NB4 (cell line): ENCODE results near the gene SCGB3A2.

ENCODE experiments used
- DNase-seq: peaks from one replicate; pipeline ENCODE4 v3.0.0; 2010; ENCODE audit warnings: low read depth
- H3K4me3 ChIP-seq: one replicate; pipeline ENCODE4 v1.5.1; 2011; ENCODE audit warnings: mild to moderate bottlenecking, low read depth, low read length, moderate library complexity
- CTCF ChIP-seq: IDR thresholded peaks from one replicate; pipeline ENCODE4 v1.5.1; 2012; ENCODE audit warnings: low read depth, low read length
- MYC ChIP-seq: IDR thresholded peaks from 2 replicates; pipeline ENCODE4 v1.6.1; 2011; ENCODE audit warnings: low read depth, low read length
- POLR2A ChIP-seq: IDR thresholded peaks from 2 replicates; pipeline ENCODE4 v1.6.1; 2011; ENCODE audit warnings: mild to moderate bottlenecking; ENCODE audit not compliant: insufficient read length; ENCODE audit errors: extremely low read depth
- TF ChIP-seq, protein P1 (sequence below): IDR thresholded peaks from 2 replicates; pipeline ENCODE4 v1.6.1; 2011; ENCODE audit warnings: low read depth, low read length

Gene SCGB3A2

DNA sequence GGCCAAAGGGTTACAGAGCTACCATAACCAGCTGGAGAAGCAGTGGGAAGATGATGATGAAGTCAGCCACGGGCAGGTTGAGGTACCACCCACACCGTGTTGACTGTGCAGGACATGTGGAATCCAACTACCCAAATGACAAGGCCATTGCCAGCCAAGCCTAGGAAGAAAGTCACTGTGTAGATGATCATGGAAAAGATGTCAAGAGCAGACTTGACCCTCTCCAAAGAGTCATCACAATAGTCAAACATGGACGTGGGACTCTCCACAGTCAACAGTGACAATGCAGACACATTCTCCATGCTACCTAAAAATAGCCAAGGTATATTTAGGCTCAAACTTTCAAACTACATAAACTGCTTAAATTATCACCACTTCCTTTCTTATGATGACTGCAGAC lies 26.1 kb upstream of the SCGB3A2 start:
- no peak overlapping the region for H3K4me3 ChIP-seq
- no peak for TF ChIP-seq CTCF
- DNase-seq: no peak

DNA sequence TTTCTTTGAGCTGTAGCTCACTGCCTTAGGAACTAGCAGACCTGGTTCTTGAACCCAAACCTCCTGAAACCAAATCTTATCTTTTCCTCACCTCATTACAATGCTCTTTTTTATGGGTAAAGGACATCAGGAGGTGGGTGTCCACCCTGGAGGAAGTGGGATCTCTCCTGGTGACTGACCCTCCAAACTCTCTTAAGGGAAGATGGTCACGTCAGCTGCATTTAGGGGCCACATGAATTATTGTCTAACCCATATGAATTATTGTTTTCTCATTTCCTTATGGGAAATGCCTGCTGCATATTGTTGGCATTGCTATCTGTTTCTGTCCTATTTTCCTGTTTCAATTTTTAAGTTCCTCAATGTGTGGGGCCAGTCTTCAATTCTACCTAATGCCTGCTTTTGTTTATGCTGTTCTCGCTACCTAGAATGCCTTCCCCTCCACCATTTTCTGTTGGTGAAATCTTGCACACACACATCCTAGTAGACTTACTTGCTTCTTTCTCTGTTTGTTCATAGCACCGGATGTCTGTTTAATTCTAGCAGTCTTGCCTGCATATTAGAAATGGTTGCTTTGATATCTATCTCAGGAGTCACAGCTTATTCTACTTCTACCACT lies 25.0 kb upstream of the SCGB3A2 start:
- no peak for DNase-seq
- no peak for TF ChIP-seq MYC
- TF ChIP-seq CTCF: no peak
- no peak for TF ChIP-seq POLR2A
- TF ChIP-seq, protein P1, sequence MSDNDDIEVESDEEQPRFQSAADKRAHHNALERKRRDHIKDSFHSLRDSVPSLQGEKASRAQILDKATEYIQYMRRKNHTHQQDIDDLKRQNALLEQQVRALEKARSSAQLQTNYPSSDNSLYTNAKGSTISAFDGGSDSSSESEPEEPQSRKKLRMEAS: no peak
- no peak overlapping the region for H3K4me3 ChIP-seq

DNA sequence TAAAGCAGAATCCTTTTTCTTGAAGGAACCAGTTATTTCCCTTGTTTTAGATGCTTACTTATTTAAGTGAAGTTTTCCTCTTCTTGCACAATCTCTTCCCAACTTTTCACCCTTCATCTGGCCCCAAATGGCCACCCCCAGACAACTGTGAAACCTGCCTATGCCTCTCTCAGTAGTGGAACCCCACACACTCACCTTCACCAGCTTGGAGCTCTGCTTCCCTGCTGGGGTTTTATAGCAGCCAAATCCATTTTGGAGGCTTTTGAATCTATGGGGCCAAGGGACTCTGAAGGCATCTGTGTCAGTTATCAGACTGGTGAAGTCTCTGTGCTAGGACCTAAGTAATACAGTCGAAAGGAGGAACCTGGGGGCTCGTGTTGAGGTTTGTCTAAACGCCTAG lies 24.2 kb upstream of the SCGB3A2 start:
- TF ChIP-seq POLR2A (no peak), MYC (no peak), CTCF (no peak)
- TF ChIP-seq, protein P1: no peak
- no peak for DNase-seq
- H3K4me3 ChIP-seq: no peak overlapping the region

GRCh38 chr5:147854894-147855773 lies 23.4 kb upstream of the SCGB3A2 start:
- H3K4me3 ChIP-seq: no peak overlapping the region
- TF ChIP-seq CTCF (no peak), MYC (no peak), POLR2A (no peak)
- TF ChIP-seq, protein P1: no peak
- DNase-seq: no peak

GRCh38 chr5:147855774-147856069 lies 22.8 kb upstream of the SCGB3A2 start:
- no peak overlapping the region for H3K4me3 ChIP-seq
- TF ChIP-seq MYC (no peak), POLR2A (no peak), CTCF (no peak)
- TF ChIP-seq, protein P1: no peak
- no peak for DNase-seq

GRCh38 chr5:147856801-147857200 lies 21.7 kb upstream of the SCGB3A2 start:
- TF ChIP-seq POLR2A (no peak), MYC (no peak), CTCF (no peak)
- TF ChIP-seq, protein P1: no peak
- H3K4me3 ChIP-seq: no peak overlapping the region
- no peak for DNase-seq
